ENCODE data around the gene TAF1B.

DNA sequence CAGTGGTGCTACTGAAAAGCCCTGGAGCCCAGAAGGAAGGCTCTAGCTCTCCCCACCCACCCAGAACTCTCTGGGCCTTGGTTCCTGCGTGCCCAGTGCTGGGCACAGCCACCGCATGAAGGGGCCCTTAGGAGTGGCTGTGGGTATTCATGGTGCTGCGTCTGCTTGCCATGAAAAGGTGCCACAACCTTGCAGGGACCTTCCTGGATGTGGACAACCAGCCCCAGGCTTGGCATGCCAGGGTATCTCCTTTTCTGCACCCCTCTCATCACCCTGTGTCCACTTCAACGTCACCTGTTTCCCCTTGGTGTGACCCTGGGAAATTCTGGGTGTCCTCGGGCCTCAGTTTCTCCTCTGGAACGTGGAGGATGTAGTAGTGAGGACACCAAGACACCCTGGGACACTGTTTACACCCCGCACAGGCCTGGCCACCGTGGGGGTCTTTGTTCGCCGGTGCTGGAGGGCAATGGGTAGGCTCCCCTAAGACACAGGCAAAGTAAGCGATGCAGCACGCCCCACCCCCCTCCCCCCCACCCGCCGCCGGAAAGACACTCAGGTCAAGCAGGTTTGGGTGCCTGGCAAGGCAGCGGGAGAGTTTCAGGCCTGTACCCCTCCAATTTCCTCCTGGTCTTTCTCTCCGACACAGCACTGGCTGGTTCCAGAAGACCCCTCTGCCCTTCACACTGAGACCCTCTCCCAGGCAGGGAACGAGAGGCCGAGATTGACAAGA lies 34.8 kb upstream of the TAF1B start:
- TF ChIP-seq MAX (IDR thresholded peaks at IDR 0.05; ENCODE audit: insufficient read depth, insufficient read length), result no peak
- TF ChIP-seq POLR2A (IDR thresholded peaks at IDR 0.05; ENCODE audit: low read depth, low read length), result no peak
- no peak for TF ChIP-seq EZH2 (IDR thresholded peaks at IDR 0.05; ENCODE audit: borderline replicate concordance, low read depth, low read length, severe bottlenecking)
- no peak for TF ChIP-seq CTCF (IDR thresholded peaks at IDR 0.05; ENCODE audit: extremely low read depth in 1 of 2, insufficient read depth in 1 of 2, low read depth in 1 of 2, low read length in 2 of 2)
- no peak for TF ChIP-seq POLR2AphosphoS5 (IDR thresholded peaks at IDR 0.05; ENCODE audit: insufficient read depth, low read depth, low read length)
- no peak for TF ChIP-seq MYC (IDR thresholded peaks at IDR 0.05; ENCODE audit: low read depth, low read length)
- no peak for TF ChIP-seq GATA2 (IDR thresholded peaks at IDR 0.05; ENCODE audit: insufficient read depth, insufficient read length, low read depth, low read length)

Data from endothelial cell of umbilical vein (primary cell).